MM.1S (cell line): ENCODE data around the gene C7.

Experiments
- DNase-seq: peaks from one replicate; pipeline ENCODE4 v3.0.0-alpha.2; 2015
- H2AFZ ChIP-seq: fragments of 300-600 bp; sonication (generic); 2 replicates; pipeline ENCODE4 v1.6.0; 2016; ENCODE audit warnings: antibody characterized with exemption, low read length
- H3F3A ChIP-seq: fragments of 300-600 bp; sonication (generic); 2 replicates; pipeline ENCODE4 v1.6.1; 2016; ENCODE audit warnings: mild to moderate bottlenecking, antibody characterized with exemption, low read length, moderate library complexity, mixed read lengths; ENCODE audit not compliant: insufficient read depth
- H3K27ac ChIP-seq: fragments of 300-600 bp; sonication (generic); 2 replicates; pipeline ENCODE4 v1.5.1; 2016; ENCODE audit warnings: mild to moderate bottlenecking, low read length
- H3K27me3 ChIP-seq: fragments of 300-600 bp; sonication (generic); replicated peaks from 2 replicates; pipeline ENCODE4 v1.6.0; 2016; ENCODE audit warnings: low read length; ENCODE audit not compliant: insufficient read depth
- H3K36me3 ChIP-seq: fragments of 300-600 bp; sonication (generic); replicated peaks from 2 replicates; pipeline ENCODE4 v1.6.1; 2016; ENCODE audit warnings: mild to moderate bottlenecking, low read length, mixed read lengths; ENCODE audit not compliant: insufficient read depth
- H3K4me1 ChIP-seq: fragments of 300-600 bp; sonication (generic); 2 replicates; pipeline ENCODE4 v1.6.1; 2016; ENCODE audit warnings: low read length, mixed read lengths
- H3K4me2 ChIP-seq: fragments of 300-600 bp; sonication (generic); 2 replicates; pipeline ENCODE4 v1.6.0; 2016; ENCODE audit warnings: low read depth, low read length
- H3K4me3 ChIP-seq: fragments of 300-600 bp; sonication (generic); 2 replicates; pipeline ENCODE4 v1.5.1; 2016; ENCODE audit warnings: low read length, mixed read lengths
- H3K79me2 ChIP-seq: fragments of 300-600 bp; sonication (generic); 2 replicates; pipeline ENCODE4 v1.6.1; 2016; ENCODE audit warnings: mixed run types, low read length, mixed read lengths
- H3K9ac ChIP-seq: fragments of 300-600 bp; sonication (generic); 2 replicates; pipeline ENCODE4 v1.6.1; 2016; ENCODE audit warnings: low read length, mixed read lengths
- H3K9me2 ChIP-seq: fragments of 300-600 bp; sonication (generic); replicated peaks from 2 replicates; pipeline ENCODE4 v1.6.1; 2016; ENCODE audit warnings: mild to moderate bottlenecking, low read length, mixed read lengths; ENCODE audit not compliant: insufficient read depth
- H3K9me3 ChIP-seq: fragments of 300-600 bp; sonication (generic); replicated peaks from 2 replicates; pipeline ENCODE4 v1.6.1; 2016; ENCODE audit warnings: mild to moderate bottlenecking, low read length, mixed read lengths; ENCODE audit not compliant: insufficient read depth
- H4K20me1 ChIP-seq: fragments of 300-600 bp; sonication (generic); 2 replicates; pipeline ENCODE4 v1.6.1; 2016; ENCODE audit warnings: mild to moderate bottlenecking, low read length, moderate library complexity, mixed read lengths; ENCODE audit not compliant: insufficient read depth
- EZH2 ChIP-seq: fragments of 300-600 bp; sonication (generic); optimal IDR thresholded peaks from 2 replicates; pipeline ENCODE3; 2017; ENCODE audit warnings: low read depth, mild to moderate bottlenecking, antibody characterized with exemption, low read length, mixed read lengths
- EZH2phosphoT487 ChIP-seq: fragments of 300-600 bp; sonication (generic); IDR thresholded peaks from 2 replicates; pipeline ENCODE4 v1.6.1; 2018; ENCODE audit warnings: antibody characterized with exemption, low read length
- TF ChIP-seq, protein P1 (sequence below): fragments of 300-600 bp; sonication (generic); IDR thresholded peaks from 2 replicates; pipeline ENCODE4 v1.5.1; 2016; ENCODE audit warnings: antibody characterized with exemption, low read length, mixed read lengths

C7 gene

DNA sequence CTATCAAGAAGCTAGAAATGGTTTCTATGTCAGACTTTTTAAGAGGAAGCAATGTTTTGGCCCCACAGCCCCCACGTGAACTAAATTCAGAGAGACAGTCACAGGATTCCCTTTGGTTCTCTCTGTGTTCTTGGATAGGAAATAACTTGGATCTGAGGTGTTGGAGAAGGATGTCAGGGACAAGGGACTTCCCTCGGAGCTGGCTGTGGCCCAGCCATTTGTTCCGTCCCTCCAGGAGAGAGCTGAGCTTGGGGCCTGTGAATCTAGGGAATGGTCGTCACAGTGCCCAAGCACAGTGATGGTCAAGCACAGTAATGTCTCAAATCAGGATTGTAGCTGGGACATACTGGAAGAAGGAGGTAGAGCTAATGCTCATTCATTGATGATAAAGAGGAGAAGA, 2.0 kb downstream of the C7 start:
- no peaks in the 10 kb centered on the region for H3F3A ChIP-seq
- H3K9me2 ChIP-seq = no peaks in the 10 kb centered on the region
- DNase-seq = no peak
- no peak overlapping the region for H3K9ac ChIP-seq
- no peak overlapping the region for H3K4me3 ChIP-seq
- TF ChIP-seq EZH2 = no peak
- TF ChIP-seq, protein P1, sequence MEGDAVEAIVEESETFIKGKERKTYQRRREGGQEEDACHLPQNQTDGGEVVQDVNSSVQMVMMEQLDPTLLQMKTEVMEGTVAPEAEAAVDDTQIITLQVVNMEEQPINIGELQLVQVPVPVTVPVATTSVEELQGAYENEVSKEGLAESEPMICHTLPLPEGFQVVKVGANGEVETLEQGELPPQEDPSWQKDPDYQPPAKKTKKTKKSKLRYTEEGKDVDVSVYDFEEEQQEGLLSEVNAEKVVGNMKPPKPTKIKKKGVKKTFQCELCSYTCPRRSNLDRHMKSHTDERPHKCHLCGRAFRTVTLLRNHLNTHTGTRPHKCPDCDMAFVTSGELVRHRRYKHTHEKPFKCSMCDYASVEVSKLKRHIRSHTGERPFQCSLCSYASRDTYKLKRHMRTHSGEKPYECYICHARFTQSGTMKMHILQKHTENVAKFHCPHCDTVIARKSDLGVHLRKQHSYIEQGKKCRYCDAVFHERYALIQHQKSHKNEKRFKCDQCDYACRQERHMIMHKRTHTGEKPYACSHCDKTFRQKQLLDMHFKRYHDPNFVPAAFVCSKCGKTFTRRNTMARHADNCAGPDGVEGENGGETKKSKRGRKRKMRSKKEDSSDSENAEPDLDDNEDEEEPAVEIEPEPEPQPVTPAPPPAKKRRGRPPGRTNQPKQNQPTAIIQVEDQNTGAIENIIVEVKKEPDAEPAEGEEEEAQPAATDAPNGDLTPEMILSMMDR = no peak
- TF ChIP-seq EZH2phosphoT487 = no peak
- H3K4me1 ChIP-seq = no peaks in the 10 kb centered on the region
- H3K79me2 ChIP-seq = no peaks in the 10 kb centered on the region
- H3K27ac ChIP-seq = no peak overlapping the region
- no peak overlapping the region for H2AFZ ChIP-seq
- no peaks in the 10 kb centered on the region for H3K9me3 ChIP-seq
- H4K20me1 ChIP-seq = no peaks in the 10 kb centered on the region
- no peaks in the 10 kb centered on the region for H3K27me3 ChIP-seq
- H3K4me2 ChIP-seq = no peak overlapping the region
- H3K36me3 ChIP-seq = no peaks in the 10 kb centered on the region

- Histone ChIP-seq H3K9me3 (no peaks in the 10 kb centered on the region), H4K20me1 (no peaks in the 10 kb centered on the region), H3K27ac (no peak overlapping the region), H3K9me2 (no peaks in the 10 kb centered on the region), H3K79me2 (no peaks in the 10 kb centered on the region), H3K4me3 (no peak overlapping the region), H2AFZ (no peak overlapping the region), H3K9ac (no peak overlapping the region), H3K4me2 (no peak overlapping the region), H3K27me3 (no peaks in the 10 kb centered on the region), H3K36me3 (no peaks in the 10 kb centered on the region), H3F3A (peaks cover 6% of the 10 kb centered on the region; the same call in 1 of the 2 replicates), H3K4me1 (peaks cover 4% of the 10 kb centered on the region; the same call in 1 of the 2 replicates)
- DNase-seq = no peak
- TF ChIP-seq EZH2phosphoT487 (no peak), EZH2 (no peak)
- TF ChIP-seq, protein P1 = no peak
These were observed 5.5 kb downstream of the C7 start for GRCh38 chr5:40914835-40915234.

GRCh38 chr5:40915341-40915926, 6.1 kb downstream of the C7 start:
- peaks cover 6% of the 10 kb centered on the region; the same call in 1 of the 2 replicates for H3F3A ChIP-seq
- no peaks in the 10 kb centered on the region for H3K27me3 ChIP-seq
- no peak overlapping the region for H2AFZ ChIP-seq
- no peak for TF ChIP-seq EZH2phosphoT487
- no peak for TF ChIP-seq EZH2
- TF ChIP-seq, protein P1 = no peak
- H3K9me3 ChIP-seq = no peaks in the 10 kb centered on the region
- H3K79me2 ChIP-seq = no peaks in the 10 kb centered on the region
- H3K9me2 ChIP-seq = no peaks in the 10 kb centered on the region
- no peak overlapping the region for H3K4me2 ChIP-seq
- no peak overlapping the region for H3K4me3 ChIP-seq
- no peaks in the 10 kb centered on the region for H4K20me1 ChIP-seq
- H3K4me1 ChIP-seq = peaks cover 4% of the 10 kb centered on the region; the same call in 1 of the 2 replicates
- no peak overlapping the region for H3K27ac ChIP-seq
- no peak for DNase-seq
- no peaks in the 10 kb centered on the region for H3K36me3 ChIP-seq
- H3K9ac ChIP-seq = no peak overlapping the region
